Gastrocnemius medialis (tissue), 4 donors: ENCODE measurements around the gene NFIA. TPM values are rescaled to one million over a fixed set of nuclear protein-coding genes. Genes with fewer than 3 reads are reported as not detected.

Experiments
- ATAC-seq, 2 donors: fragments of 150-250 bp; one replicate each; pipeline ENCODE4 v1.9.1; 2016
- DNase-seq, 2 donors: peaks; one replicate each; pipeline ENCODE4 v3.0.0-alpha.2; 2019
- H3K27ac ChIP-seq, 4 donors: fragments of 200-600 bp; sonication (generic); 1 replicate in 1 of 4; 2 replicates in 3 of 4; pipeline ENCODE4 v1.5.1; 2016 to 2018; ENCODE audit warnings: mild to moderate bottlenecking in 2 of 4, moderate library complexity in 1 of 4
- H3K27me3 ChIP-seq, 3 donors: fragments of 200-600 bp; sonication (generic) in 2 of 3; 1 replicate in 1 of 3; 2 replicates in 2 of 3; pipeline versions ENCODE4 v1.5.1 to v1.6.0; 2016 to 2019; ENCODE audit warnings: mild to moderate bottlenecking in 1 of 3, moderate library complexity in 1 of 3
- H3K36me3 ChIP-seq, 2 donors: fragments of 200-600 bp; sonication (generic) in 1 of 2; one replicate each; pipeline ENCODE4 v1.5.1; 2017 to 2018
- H3K4me1 ChIP-seq, 2 donors: fragments of 200-600 bp; sonication (generic) in 1 of 2; one replicate each; pipeline ENCODE4 v1.5.1; 2016 to 2017; ENCODE audit warnings: mild to moderate bottlenecking in 2 of 2
- H3K4me3 ChIP-seq, 4 donors: fragments of 200-600 bp; sonication (generic) in 3 of 4; 1 replicate in 1 of 4; 2 replicates in 3 of 4; pipeline ENCODE4 v1.5.1; 2016 to 2019; ENCODE audit warnings: mild to moderate bottlenecking in 2 of 4
- H3K9me3 ChIP-seq, 3 donors: fragments of 200-600 bp; sonication (generic) in 2 of 3; 1 replicate in 1 of 3; 2 replicates in 2 of 3; pipeline ENCODE4 v1.5.1; 2016 to 2019
- CTCF ChIP-seq, 5 experiments: fragments of 450-650 bp in 3 of 5; fragments of 200-600 bp in 2 of 5; sonication (generic) in 2 of 5; IDR thresholded peaks in 4 of 5; conservative IDR thresholded peaks in 1 of 5; 1 replicate in 4 of 5; 2 replicates in 1 of 5; pipeline ENCODE4 v1.5.1; 2016 to 2019; ENCODE audit warnings: antibody characterized with exemption in 5 of 5, mild to moderate bottlenecking in 3 of 5, moderate library complexity in 3 of 5
- POLR2A ChIP-seq, 2 donors: fragments of 450-650 bp; IDR thresholded peaks; one replicate each; pipeline ENCODE4 v1.6.1; 2017; ENCODE audit warnings: antibody characterized with exemption in 2 of 2, mild to moderate bottlenecking in 2 of 2, moderate library complexity in 2 of 2
- in situ Hi-C, 4 donors: fragments of 200-750 bp; cut with MboI; loops; one replicate each; pipeline versions ENCODE4 v1.15.0 to v1.8.0; 2017; ENCODE audit warnings: low sequenced_read_pairs in 4 of 4
- intact Hi-C: fragments of 100-400 bp; cut with DNase I; formaldehyde crosslinking; loops from one replicate; pipeline ENCODE4 v1.15.1; 2023; ENCODE audit warnings: low total_unique reads
- total RNA-seq, 4 donors: library from RNA; depleted of rRNA; stranded (reverse); fragments of >200 nt; gene quantifications; one replicate each; pipeline versions ENCODE4 v1.1.0 to v1.2.3, GENCODE V29; 2016

Gene NFIA
- total RNA-seq, 4 donors from 2014 or later: 12.9 to 27.0 (median 26.6) TPM

- intact Hi-C loops (loop anchor here (2.0 kb wide), 1 partner anchor 37 kb away; no protein-coding TSS in a partner anchor), in situ Hi-C loops (no loop called here)
- DNase-seq: no peak
- no peak for ATAC-seq
- Histone ChIP-seq H3K4me1 (peaks cover 46 to 64% of the 10 kb centered on the region in 2 donors), H3K4me3 (no peak overlapping the region), H3K9me3 (no peaks in the 10 kb centered on the region), H3K36me3 (no peaks in the 10 kb centered on the region), H3K27ac (peak overlapping the region in 3 of 4 donors; percentile 34 to 70 (median 61)), H3K27me3 (no peaks in the 10 kb centered on the region)
- TF ChIP-seq CTCF (IDR thresholded peaks at IDR 0.05 in 4 of 5, conservative IDR thresholded peaks at IDR 0.05 in 1 of 5): no peak
- no peak for TF ChIP-seq POLR2A (IDR thresholded peaks at IDR 0.05)
Observed at GRCh38 chr1:61190153-61190552, 107.8 kb downstream of the NFIA start.

GRCh38 chr1:61190618-61191432, 108.5 kb downstream of the NFIA start:
- DNase-seq (no peak), ATAC-seq (no peak)
- Histone ChIP-seq H3K36me3 (no peaks in the 10 kb centered on the region), H3K9me3 (no peaks in the 10 kb centered on the region), H3K27me3 (no peaks in the 10 kb centered on the region), H3K4me1 (peaks cover 41 to 57% of the 10 kb centered on the region in 2 donors), H3K4me3 (peak overlapping the region in 1 of 4 donors; percentile 2), H3K27ac (peak overlapping the region; percentile 29 to 70 (median 48))
- intact Hi-C loops (loop anchor here (2.0 kb wide), 1 partner anchor 36 kb away; no protein-coding TSS in a partner anchor), in situ Hi-C loops (no loop called here)
- TF ChIP-seq POLR2A (IDR thresholded peaks at IDR 0.05) (no peak), CTCF (IDR thresholded peaks at IDR 0.05 in 4 of 5, conservative IDR thresholded peaks at IDR 0.05 in 1 of 5) (no peak)

- TF ChIP-seq CTCF (IDR thresholded peaks at IDR 0.05 in 4 of 5, conservative IDR thresholded peaks at IDR 0.05 in 1 of 5) (no peak), POLR2A (IDR thresholded peaks at IDR 0.05) (no peak)
- Histone ChIP-seq H3K4me3 (peak overlapping the region in 1 of 4 donors; percentile 2), H3K4me1 (peaks cover 41 to 52% of the 10 kb centered on the region in 2 donors), H3K27me3 (no peaks in the 10 kb centered on the region), H3K27ac (peak overlapping the region; percentile 29 to 70 (median 48)), H3K9me3 (no peaks in the 10 kb centered on the region), H3K36me3 (no peaks in the 10 kb centered on the region)
- in situ Hi-C loops (no loop called here), intact Hi-C loops (loop anchor here (2.0 kb wide), 1 partner anchor 35 kb away; no protein-coding TSS in a partner anchor)
- DNase-seq: no peak
- ATAC-seq: no peak
Observed at GRCh38 chr1:61191433-61191720, 109.0 kb downstream of the NFIA start.

GRCh38 chr1:61192663-61193330, 110.4 kb downstream of the NFIA start:
- no peak for TF ChIP-seq CTCF (IDR thresholded peaks at IDR 0.05 in 4 of 5, conservative IDR thresholded peaks at IDR 0.05 in 1 of 5)
- TF ChIP-seq POLR2A (IDR thresholded peaks at IDR 0.05): no peak
- in situ Hi-C loops (no loop called here), intact Hi-C loops (no loop called here)
- DNase-seq (no peak), ATAC-seq (no peak)
- Histone ChIP-seq H3K4me1 (peaks cover 27 to 38% of the 10 kb centered on the region in 2 donors), H3K4me3 (no peak overlapping the region), H3K27ac (peak overlapping the region in 1 of 4 donors; percentile 14), H3K27me3 (no peaks in the 10 kb centered on the region), H3K9me3 (no peaks in the 10 kb centered on the region), H3K36me3 (no peaks in the 10 kb centered on the region)
